Dedifferentiated amniotic fluid mesenchymal stem cell (primary cell): ENCODE data around the gene PPP1R37.

Experiments used
- DNase-seq: peaks from one replicate; pipeline ENCODE4 v3.0.0-alpha.2; 2016; ENCODE audit errors: extremely low spot score

The PPP1R37 gene

GRCh38 chr19:45169602-45170001 lies 76.6 kb downstream of the PPP1R37 start:
- DNase-seq: no peak

DNA sequence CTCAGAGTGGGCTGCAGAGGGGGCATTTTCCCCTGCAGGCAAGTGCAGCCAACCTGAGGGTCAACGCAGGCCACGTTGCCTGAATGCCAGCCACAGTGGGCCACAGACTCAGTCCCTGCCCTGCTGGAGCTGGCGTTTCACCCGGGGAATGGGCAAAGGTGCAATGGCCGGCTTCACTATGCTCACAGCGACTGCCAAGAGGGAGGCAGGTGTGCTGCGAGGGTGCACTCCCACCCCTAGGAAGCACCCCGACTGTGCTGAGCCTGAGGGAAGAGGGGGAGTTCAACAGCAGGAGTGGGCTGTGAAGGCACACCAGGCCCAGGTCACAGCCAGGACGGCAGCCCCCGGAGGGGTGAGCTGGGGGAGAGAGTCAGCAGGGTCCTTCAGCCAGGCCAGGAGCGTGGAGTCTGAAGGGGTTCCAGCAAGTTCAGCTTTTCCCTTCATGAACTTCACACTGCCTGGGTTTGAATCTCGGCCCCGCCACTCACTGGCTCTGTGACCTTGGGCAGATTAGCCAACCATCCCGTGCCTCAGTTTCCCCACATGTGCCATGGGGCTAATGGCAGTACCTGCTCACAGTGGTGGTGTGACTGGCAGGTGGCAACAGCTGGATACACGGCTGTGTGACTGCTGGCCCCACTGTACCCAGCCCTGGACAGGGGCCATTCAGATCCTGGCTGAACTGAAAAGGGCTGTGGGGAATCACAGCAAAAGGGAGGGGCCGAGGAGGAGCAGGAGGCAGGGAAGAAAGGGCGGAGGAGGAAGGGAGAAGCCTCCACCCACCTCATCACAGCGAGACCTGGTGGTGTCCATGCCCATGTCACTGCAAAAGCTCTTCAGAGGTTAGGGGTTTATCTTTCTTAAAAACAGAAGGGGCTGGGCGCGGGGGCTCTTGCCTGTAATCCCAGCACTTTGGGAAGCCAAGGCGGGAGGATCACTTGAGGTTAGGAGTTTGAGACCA lies 77.4 kb downstream of the PPP1R37 start:
- DNase-seq: no peak

GRCh38 chr19:45171211-45171623 lies 78.2 kb downstream of the PPP1R37 start:
- DNase-seq: no peak

DNA sequence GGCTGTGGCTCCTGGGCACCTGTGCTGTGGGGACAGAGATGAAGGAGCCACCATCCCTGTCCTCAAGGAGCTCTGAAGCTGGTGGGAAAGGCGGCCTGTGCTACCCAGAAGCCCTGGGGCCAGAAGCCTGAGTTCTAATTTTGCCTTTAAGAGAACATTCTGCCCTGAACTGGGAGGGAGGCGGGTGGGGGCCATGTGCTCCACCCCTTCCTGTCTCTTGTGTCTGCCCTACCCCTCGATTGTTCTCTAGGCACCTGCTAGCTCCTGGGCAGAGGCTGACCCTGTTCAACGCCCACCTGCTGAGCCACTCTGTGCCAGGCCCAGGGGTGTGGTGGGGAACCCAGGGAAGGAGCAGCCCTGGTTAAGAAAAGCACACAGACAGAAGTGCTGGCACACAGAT lies 79.2 kb downstream of the PPP1R37 start:
- DNase-seq: no peak

DNA sequence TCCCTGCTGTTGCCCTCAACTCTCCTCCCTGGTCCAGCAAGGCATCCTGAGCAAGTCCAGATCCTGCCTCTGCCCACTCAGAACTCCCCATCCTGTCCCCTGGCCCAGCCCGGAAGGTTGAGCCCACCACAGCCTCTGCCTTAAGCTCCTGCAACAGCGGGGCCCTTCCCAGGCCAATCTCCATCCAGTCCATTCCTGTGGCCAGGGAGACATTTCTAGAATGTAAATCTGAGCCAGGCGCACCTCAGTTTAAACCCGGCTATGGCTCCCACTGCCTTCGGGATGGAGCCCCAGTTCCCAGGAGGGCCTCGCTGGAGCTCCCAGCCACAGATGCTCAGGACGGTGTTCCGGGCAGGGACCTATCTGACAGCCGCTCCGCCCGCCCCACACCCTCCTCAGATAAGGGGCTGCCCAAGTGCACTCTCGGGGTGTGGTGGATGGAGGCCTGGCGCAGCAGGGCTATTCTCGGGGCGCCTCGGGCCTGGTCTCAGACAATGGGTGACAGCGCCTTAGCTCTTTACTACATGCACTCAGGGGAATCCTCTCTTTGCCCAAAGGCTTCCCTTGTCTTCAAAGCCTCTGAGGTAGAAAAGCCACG lies 79.7 kb downstream of the PPP1R37 start:
- DNase-seq: no peak

- no peak for DNase-seq
These were observed 80.8 kb downstream of the PPP1R37 start for GRCh38 chr19:45173816-45174215.

DNA sequence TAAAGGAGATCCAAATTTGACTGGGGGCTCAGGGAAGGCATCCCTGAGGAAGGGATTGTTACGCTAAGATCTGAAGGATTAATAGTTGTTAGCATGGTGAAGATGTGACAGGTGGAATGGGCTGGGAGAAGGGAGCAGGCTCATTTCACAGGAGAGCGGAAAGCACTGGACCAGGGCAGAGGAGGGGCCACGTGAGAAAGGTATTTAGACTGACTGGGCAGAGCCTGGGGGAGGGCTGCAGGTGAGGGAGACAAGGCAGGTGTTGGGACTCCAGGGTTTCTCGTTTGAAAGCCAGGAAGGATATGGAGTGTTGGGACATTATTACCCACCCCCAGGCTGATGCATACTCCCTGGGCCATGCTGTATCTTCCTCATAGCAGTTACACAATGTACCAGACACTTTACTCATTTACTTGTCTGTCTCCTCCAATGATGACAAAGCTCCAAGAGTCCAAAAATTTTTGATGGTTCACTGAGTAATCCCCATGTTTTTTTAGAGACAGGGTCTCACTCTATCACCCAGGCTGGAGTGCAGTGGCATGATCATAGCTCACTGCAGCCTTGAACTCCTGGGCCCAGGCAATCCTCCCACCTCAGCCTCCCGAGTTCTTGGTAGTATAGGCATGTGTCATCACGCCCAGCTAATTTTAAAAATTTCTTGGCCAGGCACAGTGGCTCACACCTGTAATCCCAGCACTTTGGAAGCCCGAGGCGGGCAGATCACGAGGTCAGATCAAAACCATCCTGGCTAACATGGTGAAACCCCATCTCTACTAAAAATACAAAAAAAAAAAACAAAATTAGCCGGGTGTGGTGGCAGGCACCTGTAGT lies 82.8 kb downstream of the PPP1R37 start:
- no peak for DNase-seq

DNA sequence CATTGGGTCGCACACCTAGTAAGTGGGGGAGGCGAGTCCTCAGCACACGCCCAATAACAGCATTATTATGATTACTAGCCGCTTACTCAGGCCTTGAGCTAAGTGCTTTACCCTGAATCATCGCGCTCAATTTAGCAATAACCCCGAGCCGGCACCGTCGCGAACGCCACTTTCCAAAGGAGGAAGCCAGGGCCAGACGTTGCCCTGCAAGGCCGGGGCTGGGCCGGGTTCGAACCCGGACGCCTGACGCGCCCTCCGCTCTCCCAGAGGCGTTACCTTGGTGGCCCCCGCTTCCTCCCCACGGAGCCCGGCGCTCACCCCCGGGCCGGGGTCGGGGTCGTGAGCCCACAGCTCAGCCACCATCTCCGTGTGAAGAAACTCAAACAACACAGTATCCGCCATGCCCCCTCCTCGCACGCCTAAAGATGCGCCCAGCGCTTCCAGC lies 84.9 kb downstream of the PPP1R37 start, which contains the start of gene TRAPPC6A:
Gene TRAPPC6A (minus strand): TSS at position 421 of the 445 bp plus-strand sequence. CDS start 19 bp downstream, at position 402.
- DNase-seq: no peak

GRCh38 chr19:45178262-45179071 lies 85.5 kb downstream of the PPP1R37 start, which contains the start of gene BLOC1S3:
Gene BLOC1S3 (plus strand): TSS chr19:45178784. CDS start chr19:45179297, 513 bp downstream.
- peak; percentile 100 for DNase-seq

DNA sequence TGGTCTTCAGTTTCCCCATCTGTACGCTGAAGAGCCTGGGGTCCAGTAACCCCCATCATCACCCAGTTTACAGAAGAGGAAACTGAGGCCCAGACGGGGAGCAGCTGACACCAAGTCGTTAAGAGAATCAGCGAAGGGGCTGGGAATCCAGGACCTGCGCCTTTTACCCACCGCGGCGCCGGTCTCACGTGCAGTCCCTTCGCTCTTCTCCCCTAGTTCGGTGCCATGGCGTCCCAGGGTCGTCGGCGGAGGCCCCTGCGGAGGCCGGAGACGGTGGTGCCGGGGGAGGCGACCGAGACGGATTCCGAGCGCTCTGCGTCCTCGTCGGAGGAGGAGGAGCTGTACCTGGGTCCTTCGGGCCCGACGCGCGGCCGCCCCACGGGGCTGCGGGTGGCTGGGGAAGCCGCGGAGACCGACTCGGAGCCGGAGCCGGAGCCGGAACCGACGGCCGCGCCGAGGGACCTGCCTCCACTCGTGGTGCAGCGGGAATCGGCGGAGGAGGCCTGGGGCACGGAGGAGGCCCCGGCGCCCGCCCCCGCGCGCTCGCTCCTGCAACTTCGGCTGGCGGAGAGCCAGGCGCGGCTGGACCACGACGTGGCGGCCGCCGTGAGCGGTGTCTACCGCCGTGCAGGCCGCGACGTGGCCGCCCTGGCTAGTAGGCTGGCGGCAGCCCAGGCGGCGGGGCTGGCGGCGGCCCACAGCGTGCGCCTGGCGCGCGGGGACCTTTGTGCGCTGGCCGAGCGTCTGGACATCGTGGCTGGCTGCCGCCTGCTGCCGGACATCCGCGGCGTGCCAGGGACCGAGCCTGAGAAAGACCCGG lies 86.3 kb downstream of the PPP1R37 start:
- no peak for DNase-seq

GRCh38 chr19:45179892-45180370 lies 87.0 kb downstream of the PPP1R37 start:
- DNase-seq: no peak

GRCh38 chr19:45180936-45181335 lies 88.0 kb downstream of the PPP1R37 start:
- DNase-seq: no peak

DNA sequence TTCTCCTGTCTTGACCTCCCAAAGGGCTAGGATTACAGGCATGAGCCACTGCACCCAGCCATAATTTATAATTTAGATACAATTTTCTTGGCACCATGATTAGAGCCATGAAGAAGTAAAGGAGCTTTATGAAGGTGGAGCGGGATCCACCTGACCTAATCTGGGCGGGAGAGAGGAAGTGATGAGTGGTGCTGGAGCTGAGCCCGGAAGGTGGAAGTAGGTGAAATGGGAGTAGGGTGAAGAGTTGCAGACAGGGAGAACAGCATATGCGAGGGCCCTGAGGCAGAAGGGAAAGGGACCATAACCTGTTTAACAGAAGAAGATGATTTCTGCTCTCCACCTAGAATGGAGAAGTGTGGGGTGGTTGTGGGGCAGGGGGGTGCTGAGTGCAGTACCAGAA lies 89.8 kb downstream of the PPP1R37 start:
- no peak for DNase-seq

GRCh38 chr19:45184115-45184514 lies 91.1 kb downstream of the PPP1R37 start:
- DNase-seq: no peak

- DNase-seq: no peak
These were observed 93.7 kb downstream of the PPP1R37 start for GRCh38 chr19:45186509-45187334.

DNA sequence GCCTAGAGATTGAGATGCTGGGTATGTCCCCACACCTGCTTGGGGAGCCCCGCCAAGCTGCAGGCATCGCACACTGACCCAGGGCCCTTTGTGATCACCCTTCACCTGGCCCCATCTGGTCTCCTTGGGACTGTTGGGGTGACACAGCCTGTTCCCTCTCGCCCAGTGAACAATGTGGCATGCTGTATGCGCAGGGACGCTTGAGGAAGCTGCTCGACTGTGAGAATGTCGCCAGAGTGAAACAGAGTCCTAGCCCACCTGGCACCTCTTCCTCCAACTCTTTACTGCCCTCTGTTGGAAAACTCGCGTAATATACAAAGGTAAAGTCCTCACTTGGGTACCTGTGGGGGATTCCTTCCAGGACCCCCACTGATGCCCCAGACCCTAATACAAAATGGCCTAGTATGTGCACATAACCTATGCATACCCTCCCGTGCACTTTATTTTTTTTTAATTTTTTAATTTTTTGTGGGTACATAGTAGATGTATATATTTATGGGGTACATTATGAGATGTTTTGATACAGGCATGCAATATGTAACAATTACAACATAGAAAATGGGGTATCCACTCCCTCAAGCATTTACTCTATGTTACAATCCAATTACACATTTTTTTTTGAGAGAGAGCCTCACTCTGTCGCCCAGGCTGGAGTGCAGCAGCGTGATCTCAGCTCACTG lies 94.6 kb downstream of the PPP1R37 start:
- no peak for DNase-seq

- no peak for DNase-seq
These were observed 97.0 kb downstream of the PPP1R37 start for GRCh38 chr19:45189971-45190370.

DNA sequence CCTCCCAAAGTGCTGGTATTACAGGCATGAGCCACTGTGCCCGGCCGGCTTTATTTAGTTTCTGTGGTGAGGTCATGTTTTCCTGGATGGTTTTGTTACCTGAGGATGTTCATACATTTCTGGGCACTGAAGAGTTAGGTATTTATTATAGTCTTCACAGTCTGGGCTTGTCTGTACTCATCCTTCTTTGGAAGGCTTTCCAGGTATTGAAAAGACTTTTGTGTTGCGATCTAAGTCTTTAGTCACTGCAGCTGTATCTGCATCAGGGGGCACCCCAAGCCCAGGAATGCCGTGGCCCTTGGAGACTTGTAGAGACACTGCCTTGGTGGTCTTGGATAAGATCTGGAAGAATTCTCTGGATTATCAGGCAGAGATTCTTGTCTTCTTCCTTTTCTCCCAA lies 98.4 kb downstream of the PPP1R37 start:
- no peak for DNase-seq

GRCh38 chr19:45195764-45196163 lies 102.8 kb downstream of the PPP1R37 start:
- DNase-seq: no peak
